HG02981 (cell line): ENCODE measurements around the gene JSRP1.
A peak's percentile ranks its signal among the peaks of the same experiment; 100 is the strongest.

Experiments used
- ATAC-seq: cut with Tn5 transposase; IDR thresholded peaks from one replicate; pipeline ENCODE4 v1.9.1; 2021; ENCODE audit warnings: mild to moderate bottlenecking, moderate library complexity; ENCODE audit not compliant: unreplicated experiment

The JSRP1 gene

GRCh38 chr19:2246801-2247361, 9.3 kb downstream of the JSRP1 start:
- ATAC-seq: no peak

GRCh38 chr19:2246014-2246620, 10.1 kb downstream of the JSRP1 start:
- no peak for ATAC-seq

GRCh38 chr19:2245273-2245672, 10.9 kb downstream of the JSRP1 start:
- no peak for ATAC-seq

- no peak for ATAC-seq
Observed at GRCh38 chr19:2244486-2244885, 11.7 kb downstream of the JSRP1 start.

- ATAC-seq: no peak
Observed at GRCh38 chr19:2244125-2244411, 12.1 kb downstream of the JSRP1 start.

- ATAC-seq: no peak
Observed at GRCh38 chr19:2243274-2244124, 12.7 kb downstream of the JSRP1 start.

- no peak for ATAC-seq
Observed at GRCh38 chr19:2242816-2243215, 13.4 kb downstream of the JSRP1 start.

GRCh38 chr19:2242092-2242537, 14.1 kb downstream of the JSRP1 start:
- ATAC-seq: no peak

GRCh38 chr19:2240881-2241760, 15.1 kb downstream of the JSRP1 start:
- no peak for ATAC-seq

GRCh38 chr19:2239771-2240770, 16.1 kb downstream of the JSRP1 start:
- no peak for ATAC-seq

- no peak for ATAC-seq
Observed at GRCh38 chr19:2239173-2239572, 17.0 kb downstream of the JSRP1 start.

GRCh38 chr19:2237869-2238153, 18.4 kb downstream of the JSRP1 start:
- no peak for ATAC-seq

- ATAC-seq: no peak
Observed at GRCh38 chr19:2237051-2237868, 19.0 kb downstream of the JSRP1 start.

GRCh38 chr19:2236314-2237050, 19.7 kb downstream of the JSRP1 start, which contains the start of the genes PLEKHJ1 and SF3A2:
PLEKHJ1 (minus strand) TSS chr19:2236329; CDS start chr19:2236248, 81 bp downstream.
SF3A2 (plus strand) TSS chr19:2236824; CDS start chr19:2243419, 6,595 bp downstream.
- ATAC-seq: peak; percentile 62

GRCh38 chr19:2236064-2236313, 20.2 kb downstream of the JSRP1 start:
- ATAC-seq: no peak

GRCh38 chr19:2235381-2236063, 20.7 kb downstream of the JSRP1 start:
- peak; percentile 5 for ATAC-seq

- ATAC-seq: no peak
Observed at GRCh38 chr19:2234996-2235380, 21.2 kb downstream of the JSRP1 start.

- no peak for ATAC-seq
Observed at GRCh38 chr19:2233601-2234280, 22.5 kb downstream of the JSRP1 start.
